HG03378 (cell line): ENCODE results near the gene TBC1D4.

Experiments
- ATAC-seq: cut with Tn5 transposase; IDR thresholded peaks from one replicate; pipeline ENCODE4 v1.9.1; 2021; ENCODE audit warnings: mild to moderate bottlenecking, moderate library complexity; ENCODE audit not compliant: unreplicated experiment

TBC1D4 gene

DNA sequence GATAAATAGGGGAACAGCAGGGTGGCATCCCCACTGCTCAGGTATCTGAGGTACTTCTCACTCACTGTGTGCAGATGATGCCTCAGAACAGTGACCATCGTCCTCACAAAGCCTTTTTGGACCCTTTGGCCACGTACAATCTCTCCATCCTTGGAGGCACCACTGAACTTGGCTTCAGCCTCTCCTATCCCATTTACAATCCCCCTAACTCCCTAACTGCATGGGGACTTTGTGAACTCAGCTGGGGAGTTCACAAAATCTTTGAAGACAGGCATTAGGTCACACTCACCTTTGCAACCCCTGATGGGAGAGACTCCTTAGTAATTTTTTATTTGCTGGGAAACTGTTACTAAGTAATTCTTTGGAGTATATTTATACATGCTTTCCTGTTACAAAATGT is 60.8 kb downstream of the TBC1D4 start:
- ATAC-seq: no peak

GRCh38 chr13:75419656-75420055 is 62.3 kb downstream of the TBC1D4 start:
- no peak for ATAC-seq

- ATAC-seq: no peak
Measured at GRCh38 chr13:75418997-75419396, 63.0 kb downstream of the TBC1D4 start.

DNA sequence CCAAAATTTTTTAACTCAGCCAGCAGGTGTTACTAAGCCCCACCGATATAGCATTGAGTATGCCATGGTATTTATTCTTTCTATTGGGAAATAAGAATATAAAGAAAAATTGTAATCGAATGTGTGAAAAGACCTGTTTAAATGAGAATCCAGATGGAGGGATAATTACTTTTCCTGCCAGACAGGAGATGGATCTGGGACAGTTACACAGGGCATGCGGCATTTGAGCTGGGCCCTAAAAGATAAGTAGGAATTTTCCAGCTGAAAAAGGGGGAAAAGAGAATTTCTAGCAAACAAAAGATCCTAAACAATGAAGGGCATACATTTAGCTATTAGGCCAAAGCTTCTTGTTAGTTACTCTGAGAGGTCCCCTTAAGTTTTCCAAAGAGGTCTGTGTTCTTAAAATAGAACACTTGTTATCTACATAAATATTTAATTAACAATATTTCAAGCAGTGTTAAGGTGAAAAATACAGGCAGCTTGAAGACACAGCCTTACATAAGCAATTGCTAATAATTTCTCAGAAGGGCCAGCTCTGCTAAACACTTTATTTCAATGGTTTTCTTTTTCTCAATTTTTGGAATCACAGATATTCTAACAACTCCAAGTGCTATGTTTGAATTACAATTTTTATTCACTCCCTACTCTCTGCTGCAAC is 63.7 kb downstream of the TBC1D4 start:
- no peak for ATAC-seq

- no peak for ATAC-seq
Measured at GRCh38 chr13:75417656-75418055, 64.3 kb downstream of the TBC1D4 start.

GRCh38 chr13:75417012-75417384 is 65.0 kb downstream of the TBC1D4 start:
- peak; percentile 15 for ATAC-seq

GRCh38 chr13:75416327-75417011 is 65.5 kb downstream of the TBC1D4 start:
- peak; percentile 72 for ATAC-seq

DNA sequence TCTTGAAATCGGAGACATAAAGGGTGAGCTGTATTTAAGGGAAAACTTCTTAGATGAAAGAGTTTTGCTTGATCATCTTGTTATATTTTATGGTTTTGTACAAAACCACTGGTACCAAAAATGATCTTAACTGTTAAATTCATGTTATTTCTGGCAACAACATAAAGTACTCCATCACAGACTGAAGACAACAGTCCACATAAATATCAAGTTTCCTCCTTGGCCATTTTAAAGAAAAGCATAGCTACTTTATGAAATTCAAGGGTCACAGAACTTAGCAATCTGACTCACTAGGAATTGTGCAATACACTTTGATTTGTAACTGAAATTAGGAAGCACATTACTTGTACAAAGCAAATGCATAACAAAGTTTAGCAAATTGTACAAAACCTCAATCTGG is 66.3 kb downstream of the TBC1D4 start:
- no peak for ATAC-seq

- ATAC-seq: no peak
Measured at GRCh38 chr13:75415171-75415570, 66.8 kb downstream of the TBC1D4 start.

GRCh38 chr13:75414036-75414827 is 67.7 kb downstream of the TBC1D4 start:
- ATAC-seq: peak; percentile 40

DNA sequence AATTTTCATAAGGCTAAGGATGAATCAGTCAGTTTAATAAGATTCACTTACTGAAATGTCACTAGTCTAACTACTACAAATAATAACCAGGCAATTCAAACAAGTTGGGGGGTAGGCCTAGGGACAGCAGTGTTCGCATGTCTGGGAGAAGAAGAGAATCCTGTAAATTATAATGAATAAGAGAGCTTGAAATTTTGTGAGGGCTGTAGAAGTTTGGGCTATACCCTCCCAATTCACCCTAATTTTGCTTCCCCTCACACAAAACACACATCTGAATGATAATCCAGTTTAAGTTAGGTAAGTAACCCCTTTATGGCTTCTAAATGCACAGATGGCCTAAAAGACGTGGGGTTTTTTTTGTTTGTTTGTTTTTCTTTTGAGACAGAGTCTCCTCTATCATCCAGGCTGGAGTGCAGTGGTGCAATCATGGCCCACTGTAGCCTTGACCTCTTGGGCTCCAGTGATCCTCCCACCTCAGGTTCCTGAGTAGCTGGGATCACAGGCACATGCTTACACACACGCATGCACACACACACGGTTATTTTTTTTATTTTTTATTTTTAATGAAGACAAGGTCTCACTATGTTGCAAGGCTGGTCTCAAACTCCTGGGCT is 69.9 kb downstream of the TBC1D4 start:
- ATAC-seq: no peak

DNA sequence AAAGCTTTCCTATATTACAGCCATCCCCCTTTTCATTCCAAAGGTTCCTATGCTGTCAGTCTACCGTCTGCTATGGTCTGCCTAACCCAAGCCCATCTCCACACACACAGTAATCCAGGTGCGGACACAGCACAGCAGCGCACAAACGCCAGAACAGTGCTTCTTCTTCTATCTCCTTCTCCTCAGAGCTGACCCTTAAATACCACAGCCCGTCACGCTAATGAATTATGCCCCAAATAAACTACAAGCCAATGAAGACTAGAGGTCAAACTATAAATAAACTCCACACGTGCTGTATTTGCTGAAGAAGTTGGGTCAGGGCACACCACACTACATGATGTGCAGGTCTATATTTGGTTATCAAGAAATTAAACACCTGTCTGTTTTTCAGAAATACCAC is 71.8 kb downstream of the TBC1D4 start:
- ATAC-seq: no peak

GRCh38 chr13:75407998-75408397 is 74.0 kb downstream of the TBC1D4 start:
- no peak for ATAC-seq

- no peak for ATAC-seq
Measured at GRCh38 chr13:75407473-75407872, 74.5 kb downstream of the TBC1D4 start.

DNA sequence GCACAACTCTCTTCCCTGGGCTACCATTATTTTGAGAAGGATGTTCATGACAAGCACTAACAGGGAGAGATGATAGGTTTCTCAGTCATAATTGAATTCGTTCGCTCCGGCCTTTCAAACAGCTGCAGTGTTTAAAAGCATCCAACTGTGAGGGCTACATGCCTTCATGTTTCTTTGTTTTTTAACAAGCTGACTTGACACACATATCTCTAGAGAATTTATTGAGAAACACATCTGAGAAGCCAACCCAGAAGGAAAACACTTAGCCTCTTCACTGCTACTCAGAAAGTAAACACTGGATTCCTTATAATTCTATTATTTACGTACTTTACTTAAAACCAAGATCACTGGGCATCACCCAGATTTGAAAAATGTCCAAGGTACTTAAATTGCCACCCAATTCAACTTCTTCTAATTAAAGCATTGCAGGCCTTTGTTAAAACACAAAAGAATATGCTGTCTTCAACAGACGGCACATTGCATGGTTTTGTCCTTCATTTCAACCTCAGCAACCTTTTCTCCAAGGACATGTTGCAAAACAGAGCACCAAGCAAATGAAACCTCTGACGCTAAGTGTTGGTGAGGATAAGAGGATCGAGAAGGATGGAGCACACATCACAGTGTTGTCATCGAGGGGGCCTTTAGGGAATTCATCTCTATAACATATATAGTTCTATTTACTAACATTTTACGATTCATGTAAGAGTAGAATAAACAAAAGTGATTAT is 75.8 kb downstream of the TBC1D4 start:
- no peak for ATAC-seq

- ATAC-seq: no peak
Measured at GRCh38 chr13:75404726-75405125, 77.2 kb downstream of the TBC1D4 start.

GRCh38 chr13:75402787-75403186 is 79.2 kb downstream of the TBC1D4 start:
- no peak for ATAC-seq

- peak; percentile 68 for ATAC-seq
Measured at GRCh38 chr13:75400775-75401174, 81.2 kb downstream of the TBC1D4 start.

DNA sequence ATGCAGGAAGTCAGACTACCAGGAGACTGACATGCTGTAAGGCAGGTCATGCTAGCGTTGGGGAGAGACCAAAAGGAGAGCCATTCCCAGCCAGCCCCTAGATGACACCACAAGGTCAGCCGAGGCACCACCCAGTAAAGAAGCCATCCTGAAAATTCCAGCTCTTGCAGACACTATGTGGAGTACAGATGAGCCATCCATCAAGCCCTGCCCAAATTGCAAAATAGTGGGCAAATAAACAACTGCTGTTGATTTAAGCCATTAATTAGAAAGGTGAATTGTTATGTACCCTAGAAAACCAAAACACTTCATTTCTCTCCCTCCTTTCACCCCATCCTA is 82.1 kb downstream of the TBC1D4 start:
- no peak for ATAC-seq

DNA sequence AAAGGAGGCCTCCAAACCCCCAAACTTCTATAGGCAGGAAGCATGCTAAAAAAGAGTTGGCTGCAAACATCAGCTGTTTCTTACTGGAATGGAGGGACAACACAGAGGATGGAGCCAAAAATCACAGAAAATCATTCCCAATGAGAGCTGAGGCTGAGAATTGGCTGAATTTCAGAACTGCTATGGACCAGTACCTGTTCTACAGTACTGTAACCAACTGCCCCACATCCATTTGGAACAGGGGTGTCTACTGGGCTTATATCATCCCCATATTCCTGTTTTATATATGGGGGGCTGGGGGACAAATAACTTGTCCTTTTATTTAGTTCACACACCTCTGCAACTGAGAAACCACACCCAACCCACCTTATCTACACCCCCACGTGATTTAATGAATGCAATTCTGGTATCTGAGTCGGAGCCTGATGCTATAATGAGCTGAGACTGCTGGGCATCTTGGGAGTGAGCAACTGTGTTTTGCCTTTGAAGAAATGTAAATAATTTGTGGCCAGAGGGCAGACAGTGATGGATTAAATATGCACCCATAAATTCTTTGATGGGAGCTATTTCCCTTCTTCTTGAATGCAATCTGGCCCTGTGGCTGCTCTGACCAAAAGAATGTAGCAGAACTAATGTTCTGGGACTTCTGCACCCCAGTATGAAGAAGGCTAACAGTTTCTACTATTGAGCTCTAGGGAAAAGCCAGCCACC is 82.6 kb downstream of the TBC1D4 start:
- ATAC-seq: no peak
